ENCODE data around the gene RUBCN. TPM values are rescaled to one million over a fixed set of nuclear protein-coding genes. Genes with fewer than 3 reads are reported as not detected.

RUBCN gene
- 10 to 100 TPM; 20.0 to 36.2 (median 27.5) TPM for total RNA-seq
- 10 to 100 TPM in 1 of 2 donors, 1 to 10 TPM in 1; 9.5 to 11.4 TPM for polyA plus RNA-seq
- long read RNA-seq, donor 1, partial matches to known transcripts = 0 of 10 reads
- long read RNA-seq, donor 1, other reads (novel, unspliced or antisense) = 10 of 10 reads
- long read RNA-seq, donor 2, partial matches to known transcripts = 0 of 3 reads
- long read RNA-seq, donor 2, other reads (novel, unspliced or antisense) = 0 of 3 reads
- long read RNA-seq, donor 3, partial matches to known transcripts = 1 of 10 reads
- long read RNA-seq, donor 3, other reads (novel, unspliced or antisense) = 8 of 10 reads

GRCh38 chr3:197736491-197737318 lies at the start of gene RUBCN:
TSS of gene RUBCN (minus strand) at chr3:197736904. CDS start at chr3:197736719, 185 bp downstream.
- H3K9me3 ChIP-seq = no peaks in the 10 kb centered on the region
- H3K4me3 ChIP-seq = peak within 1 kb of the TSS; percentile 97
- intact Hi-C loops (cut with DNase I) = no loop called here
- peaks cover 2% of the 10 kb centered on the region for H3K4me1 ChIP-seq (ENCODE audit: insufficient read depth)
- TF ChIP-seq POLR2A (IDR thresholded peaks at IDR 0.05) (peak; percentile 66), EP300 (IDR thresholded peaks at IDR 0.05) (no peak)
- TF ChIP-seq, protein P1, sequence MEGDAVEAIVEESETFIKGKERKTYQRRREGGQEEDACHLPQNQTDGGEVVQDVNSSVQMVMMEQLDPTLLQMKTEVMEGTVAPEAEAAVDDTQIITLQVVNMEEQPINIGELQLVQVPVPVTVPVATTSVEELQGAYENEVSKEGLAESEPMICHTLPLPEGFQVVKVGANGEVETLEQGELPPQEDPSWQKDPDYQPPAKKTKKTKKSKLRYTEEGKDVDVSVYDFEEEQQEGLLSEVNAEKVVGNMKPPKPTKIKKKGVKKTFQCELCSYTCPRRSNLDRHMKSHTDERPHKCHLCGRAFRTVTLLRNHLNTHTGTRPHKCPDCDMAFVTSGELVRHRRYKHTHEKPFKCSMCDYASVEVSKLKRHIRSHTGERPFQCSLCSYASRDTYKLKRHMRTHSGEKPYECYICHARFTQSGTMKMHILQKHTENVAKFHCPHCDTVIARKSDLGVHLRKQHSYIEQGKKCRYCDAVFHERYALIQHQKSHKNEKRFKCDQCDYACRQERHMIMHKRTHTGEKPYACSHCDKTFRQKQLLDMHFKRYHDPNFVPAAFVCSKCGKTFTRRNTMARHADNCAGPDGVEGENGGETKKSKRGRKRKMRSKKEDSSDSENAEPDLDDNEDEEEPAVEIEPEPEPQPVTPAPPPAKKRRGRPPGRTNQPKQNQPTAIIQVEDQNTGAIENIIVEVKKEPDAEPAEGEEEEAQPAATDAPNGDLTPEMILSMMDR (IDR thresholded peaks at IDR 0.05) = no peak
- H3K27me3 ChIP-seq = no peaks in the 10 kb centered on the region
- 0 to 1% (median 0%) methylated on average over 37 to 92 of the region's 92 CpGs for WGBS, 3 donors
- H3K27ac ChIP-seq = peak within 1 kb of the TSS; percentile 55 to 63
- DNase-seq = peak; percentile 90 to 94 (median 92)
- no peaks in the 10 kb centered on the region for H3K36me3 ChIP-seq

DNA sequence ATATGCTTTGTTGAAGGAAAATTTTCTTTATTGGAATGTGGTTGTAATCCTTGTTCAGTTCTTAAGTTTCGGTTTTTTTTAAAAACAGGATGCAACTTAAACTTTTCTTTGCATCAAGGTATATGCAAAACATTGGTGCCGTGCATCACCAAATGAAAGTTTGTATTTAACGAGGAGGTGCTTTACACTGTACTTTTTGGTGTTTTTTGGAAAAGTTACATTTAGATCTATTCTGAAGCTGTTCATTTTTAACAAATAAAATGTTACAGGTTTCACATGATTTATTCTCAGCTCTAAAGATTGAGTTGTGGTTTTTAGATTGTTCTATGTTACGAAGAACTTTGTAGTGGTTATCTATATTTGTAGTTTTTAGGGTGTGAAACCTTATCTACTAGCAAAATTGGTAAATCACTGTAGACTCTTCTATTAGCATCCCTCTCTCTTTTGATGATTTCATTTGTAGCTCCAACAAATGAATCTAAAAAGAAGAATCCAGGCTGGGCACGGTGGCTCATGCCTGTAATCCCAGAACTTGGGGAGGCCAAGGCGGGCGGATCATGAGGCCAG lies 47.4 kb upstream of the RUBCN start:
- Histone ChIP-seq H3K27me3 (no peaks in the 10 kb centered on the region), H3K4me3 (no peak overlapping the region), H3K36me3 (no peaks in the 10 kb centered on the region), H3K4me1 (ENCODE audit: insufficient read depth) (no peaks in the 10 kb centered on the region), H3K27ac (no peak overlapping the region), H3K9me3 (no peaks in the 10 kb centered on the region)
- no peak for TF ChIP-seq EP300 (IDR thresholded peaks at IDR 0.05)
- DNase-seq = no peak
- intact Hi-C loops (cut with DNase I) = no loop called here
- 92 to 97% (median 95%) methylated on average over 7 of the region's 7 CpGs for WGBS, 3 donors

GRCh38 chr3:197782230-197782629 lies 45.5 kb upstream of the RUBCN start:
- no peaks in the 10 kb centered on the region for H3K27me3 ChIP-seq
- 87 to 91% (median 89%) methylated on average over 4 of the region's 4 CpGs for WGBS, 3 donors
- no peaks in the 10 kb centered on the region for H3K9me3 ChIP-seq
- TF ChIP-seq EP300 (IDR thresholded peaks at IDR 0.05) (no peak), POLR2A (IDR thresholded peaks at IDR 0.05) (no peak)
- TF ChIP-seq, protein P1 (IDR thresholded peaks at IDR 0.05) = no peak
- H3K4me1 ChIP-seq (ENCODE audit: insufficient read depth) = no peaks in the 10 kb centered on the region
- no peaks in the 10 kb centered on the region for H3K36me3 ChIP-seq
- H3K4me3 ChIP-seq = no peak overlapping the region
- DNase-seq = no peak
- intact Hi-C loops (cut with DNase I) = no loop called here
- no peak overlapping the region for H3K27ac ChIP-seq

DNA sequence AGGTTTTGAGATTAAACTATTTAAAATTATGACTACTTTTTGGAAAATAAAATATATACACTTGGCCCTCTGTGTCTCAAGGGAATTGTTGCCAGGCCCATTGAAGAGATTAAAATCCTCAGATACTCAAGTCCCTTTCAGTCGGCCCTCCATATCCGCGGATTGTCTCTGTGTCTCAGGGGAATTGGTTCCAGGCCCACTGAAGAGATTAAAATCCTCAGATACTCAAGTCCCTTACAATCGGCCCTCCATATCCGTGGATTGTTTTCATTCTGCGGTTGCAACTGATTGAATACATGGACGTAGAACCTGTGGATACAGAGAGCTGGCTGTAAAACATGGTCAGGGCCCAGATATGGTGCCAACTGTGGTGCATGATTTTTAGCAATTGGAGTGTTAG lies 38.6 kb upstream of the RUBCN start:
- Histone ChIP-seq H3K27ac (no peak overlapping the region), H3K4me3 (no peak overlapping the region), H3K27me3 (no peaks in the 10 kb centered on the region), H3K36me3 (no peaks in the 10 kb centered on the region), H3K9me3 (no peaks in the 10 kb centered on the region), H3K4me1 (ENCODE audit: insufficient read depth) (no peaks in the 10 kb centered on the region)
- intact Hi-C loops (cut with DNase I) = no loop called here
- DNase-seq = no peak
- TF ChIP-seq POLR2A (IDR thresholded peaks at IDR 0.05) (no peak), EP300 (IDR thresholded peaks at IDR 0.05) (no peak)
- TF ChIP-seq, protein P1 (IDR thresholded peaks at IDR 0.05) = no peak
- 75 to 83% (median 79%) methylated on average over 7 of the region's 7 CpGs for WGBS, 3 donors
